B cell (primary cell): Measurements from ENCODE around the gene PRKRIP1. TPM values are rescaled to one million over a fixed set of nuclear protein-coding genes. Genes with fewer than 3 reads are reported as not detected.

Experiments used
- ATAC-seq: fragments of 200-7000 bp; cut with Tn5 transposase; one replicate; pipeline ENCODE4 v1.10.0; 2021; ENCODE audit warnings: low read depth, mild to moderate bottlenecking, moderate number of reproducible peaks, moderate library complexity
- CTCF ChIA-PET: fragments of 350-600 bp; sonication (Branson Sonifier 250); formaldehyde crosslinking; loops from one replicate; lab custom pipeline; 2021; ENCODE audit warnings: antibody characterized with exemption, inconsistent platforms; lab: Charles Lee
- POLR2A ChIA-PET: fragments of 350-600 bp; sonication (Branson Sonifier 250); formaldehyde crosslinking; loops from one replicate; lab custom pipeline; 2021; ENCODE audit warnings: antibody characterized with exemption; lab: Charles Lee
- DNase-seq: peaks from one replicate; pipeline ENCODE4 v3.0.0; 2013
- H2AFZ ChIP-seq: 2 replicates; pipeline ENCODE4 v1.6.1; 2012; ENCODE audit warnings: mild to moderate bottlenecking, low read depth, low read length; ENCODE audit not compliant: insufficient read depth, poor library complexity, severe bottlenecking
- H3K27ac ChIP-seq, 2 donors: 1 replicate in 1 of 2; 2 replicates in 1 of 2; pipeline ENCODE4 v1.5.1; 2012 to 2013; ENCODE audit warnings: low read length in 2 of 2, mild to moderate bottlenecking in 2 of 2, moderate library complexity in 1 of 2
- H3K27me3 ChIP-seq, 4 experiments: fragments of 200-600 bp in 1 of 4; sonication (generic) in 1 of 4; replicated peaks in 1 of 4; 1 replicate in 2 of 4; 2 replicates in 2 of 4; pipeline versions ENCODE4 v1.6.1 to v1.7.0; 2013 to 2016; ENCODE audit warnings: low read length in 3 of 4, mild to moderate bottlenecking in 2 of 4, mixed read lengths in 1 of 4, moderate library complexity in 1 of 4; ENCODE audit not compliant: insufficient read depth in 4 of 4, control insufficient read depth in 3 of 4; ENCODE audit errors: control extremely low read depth in 1 of 4
- H3K36me3 ChIP-seq, 2 experiments: replicated peaks in 1 of 2; 1 replicate in 1 of 2; 2 replicates in 1 of 2; pipeline versions ENCODE4 v1.6.1 to v1.7.1; 2013; ENCODE audit warnings: low read length in 1 of 2; ENCODE audit not compliant: insufficient read depth in 2 of 2, control insufficient read depth in 1 of 2; ENCODE audit errors: control extremely low read depth in 1 of 2, extremely low read depth in 1 of 2
- H3K4me1 ChIP-seq, 2 donors: fragments of 200-600 bp in 1 of 2; sonication (generic) in 1 of 2; 1 replicate in 1 of 2; 2 replicates in 1 of 2; pipeline versions ENCODE4 v1.5.1 to v1.6.1; 2013 to 2017; ENCODE audit warnings: low read length in 2 of 2; ENCODE audit not compliant: control insufficient read depth in 2 of 2, insufficient read depth in 2 of 2
- H3K4me2 ChIP-seq: replicated peaks from 2 replicates; pipeline ENCODE3; 2012; ENCODE audit warnings: mild to moderate bottlenecking, low read depth, low read length; ENCODE audit not compliant: poor library complexity, severe bottlenecking
- H3K4me3 ChIP-seq, 5 experiments: fragments of 200-600 bp in 1 of 5; sonication (generic) in 1 of 5; 1 replicate in 3 of 5; 2 replicates in 2 of 5; pipeline versions ENCODE4 v1.5.1 to v1.7.0; 2011 to 2016; ENCODE audit warnings: low read length in 4 of 5, mild to moderate bottlenecking in 4 of 5, low read depth in 2 of 5, control low read depth in 1 of 5, moderate library complexity in 1 of 5; ENCODE audit not compliant: insufficient read depth in 1 of 5; ENCODE audit errors: control extremely low read depth in 1 of 5, extremely low read depth in 1 of 5
- H3K79me2 ChIP-seq: fragments of 200-600 bp; sonication (generic); one replicate; pipeline ENCODE4 v1.6.0; 2016; ENCODE audit warnings: low read length; ENCODE audit not compliant: control insufficient read depth, insufficient read depth
- H3K9ac ChIP-seq: fragments of 200-600 bp; sonication (generic); 2 replicates; pipeline ENCODE4 v1.6.1; 2017; ENCODE audit warnings: mild to moderate bottlenecking, low read length, moderate library complexity
- H3K9me3 ChIP-seq, 3 donors: one replicate each; pipeline versions ENCODE4 v1.6.1 to v1.7.1; 2013; ENCODE audit warnings: low read length in 2 of 3; ENCODE audit not compliant: control insufficient read depth in 2 of 3, insufficient read depth in 1 of 3; ENCODE audit errors: control extremely low read depth in 1 of 3
- H4K20me1 ChIP-seq: 2 replicates; pipeline ENCODE4 v1.6.0; 2012; ENCODE audit warnings: mild to moderate bottlenecking, low read length; ENCODE audit not compliant: insufficient read depth, control insufficient read depth, poor library complexity, severe bottlenecking
- H3K27ac Mint-ChIP-seq: one replicate; pipeline ENCODE4 v1.8.0; 2021; ENCODE audit warnings: mixed read lengths
- H3K27me3 Mint-ChIP-seq: one replicate; pipeline ENCODE4 v1.8.0; 2021; ENCODE audit warnings: mixed read lengths
- H3K4me1 Mint-ChIP-seq: one replicate; pipeline ENCODE4 v1.8.0; 2021; ENCODE audit warnings: mixed read lengths
- H3K4me3 Mint-ChIP-seq: one replicate; pipeline ENCODE4 v1.8.0; 2021; ENCODE audit warnings: mixed read lengths
- H3K9me3 Mint-ChIP-seq: one replicate; pipeline ENCODE4 v1.8.0; 2022; ENCODE audit warnings: mixed read lengths; ENCODE audit not compliant: insufficient read depth
- EZH2 ChIP-seq: IDR thresholded peaks from 2 replicates; pipeline ENCODE4 v1.6.1; 2012; ENCODE audit warnings: borderline replicate concordance, low read depth, mild to moderate bottlenecking, moderate library complexity, low read length; ENCODE audit not compliant: insufficient read depth, poor library complexity, severe bottlenecking
- WGBS: methylation state at CpG from one replicate; pipeline ENCODE4 v1.1.5; 2013; ENCODE audit warnings: missing lambda C conversion rate; ENCODE audit not compliant: insufficient coverage; 5-methylcytosine and 5-hydroxymethylcytosine counted together
- intact Hi-C: fragments of 100-400 bp; cut with micrococcal nuclease; formaldehyde crosslinking; loops from one replicate; pipeline ENCODE4 v1.10.0; 2022
- polyA plus RNA-seq: library from polyadenylated mRNA; depleted of rRNA; stranded (reverse); fragments of >200 nt; gene quantifications from 2 replicates; pipeline ENCODE4 v1.2.3, GENCODE V29; 2012
- total RNA-seq, 2 donors: library from RNA; stranded (reverse); fragments of 120-200 nt in 1 of 2; gene quantifications; 1 replicate in 1 of 2; 2 replicates in 1 of 2; pipeline versions ENCODE4 v1.2.3 to v1.2.4, GENCODE V29; 2013 to 2022
- TF ChIP-seq, protein P1 (sequence below): fragments of 200-600 bp; IDR thresholded peaks from one replicate; pipeline ENCODE4 v1.8.0; 2022; ENCODE audit warnings: antibody characterized with exemption, mild to moderate bottlenecking

PRKRIP1 gene
- total and polyA plus RNA-seq, 2 donors (not counting 1 experiment from before 2014, with no cell fraction given), result 57.1 to 59.1 TPM

DNA sequence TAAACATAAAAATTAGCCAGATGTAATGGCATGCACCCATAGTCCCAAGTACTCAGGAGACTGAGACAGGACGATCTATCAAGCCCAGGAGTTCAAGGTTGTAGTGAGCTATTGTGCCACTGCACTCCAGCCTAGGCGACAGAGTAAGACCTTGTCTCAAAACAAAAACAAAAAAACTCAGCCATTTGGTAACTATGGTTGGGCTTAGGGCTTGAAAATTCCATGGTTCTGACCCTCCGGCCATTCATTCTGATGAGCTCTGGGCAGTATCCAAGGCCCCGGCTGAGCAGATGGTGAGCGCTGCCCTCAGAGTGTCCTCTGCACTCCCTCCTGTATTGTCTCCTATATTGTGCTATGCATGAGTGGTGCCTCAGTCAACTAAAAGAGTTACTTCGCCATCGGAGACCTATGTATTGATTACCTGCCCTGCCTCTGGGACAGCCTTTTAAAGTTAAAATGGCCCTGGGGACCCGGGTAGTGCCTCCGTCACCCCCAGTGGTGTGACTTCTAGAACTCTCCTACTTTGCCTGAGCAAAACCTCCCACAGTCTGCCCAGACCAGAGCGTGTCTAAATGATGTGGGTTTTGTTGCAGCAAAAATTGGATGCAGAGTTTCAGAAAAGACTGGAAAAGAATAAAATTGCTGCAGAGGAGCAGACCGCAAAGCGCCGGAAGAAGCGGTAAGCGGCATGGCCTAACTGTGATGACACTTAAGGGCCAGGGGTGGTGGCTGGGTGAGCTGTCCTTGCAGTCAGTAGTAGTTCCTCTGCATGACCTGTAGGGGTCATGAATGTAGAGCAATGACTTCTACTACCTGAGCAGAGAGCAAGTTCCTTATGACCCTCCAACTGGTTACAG is 8.1 kb downstream of the PRKRIP1 start:
- Histone ChIP-seq H3K4me3 (no peak overlapping the region), H4K20me1 (peaks cover 12% of the 10 kb centered on the region), H2AFZ (no peak overlapping the region), H3K79me2 (peaks cover 27% of the 10 kb centered on the region), H3K4me1 (peaks cover 20 to 28% of the 10 kb centered on the region in 2 donors), H3K36me3 (peaks cover 8 to 80% of the 10 kb centered on the region in 2 experiments), H3K27me3 (no peaks in the 10 kb centered on the region), H3K9me3 (no peaks in the 10 kb centered on the region), H3K27ac (no peak overlapping the region), H3K9ac (no peak overlapping the region), H3K4me2 (no peak overlapping the region)
- CTCF ChIA-PET, result interaction anchor here (0.7 to 23.0 kb wide), 14 partner anchors 8 to 125 kb away, joined by 3 to 1182 read pairs (median 5); partner anchors contain the start of genes ALKBH4, LRWD1, ORAI2 and PRKRIP1
- 73% methylated on average over 10 of the region's 15 CpGs for WGBS
- Mint-ChIP-seq H3K4me1 (peaks cover 36% of the 10 kb centered on the region), H3K27ac (no peak overlapping the region), H3K4me3 (no peak overlapping the region), H3K9me3 (no peaks in the 10 kb centered on the region), H3K27me3 (no peaks in the 10 kb centered on the region)
- TF ChIP-seq EZH2, result no peak
- TF ChIP-seq, protein P1, sequence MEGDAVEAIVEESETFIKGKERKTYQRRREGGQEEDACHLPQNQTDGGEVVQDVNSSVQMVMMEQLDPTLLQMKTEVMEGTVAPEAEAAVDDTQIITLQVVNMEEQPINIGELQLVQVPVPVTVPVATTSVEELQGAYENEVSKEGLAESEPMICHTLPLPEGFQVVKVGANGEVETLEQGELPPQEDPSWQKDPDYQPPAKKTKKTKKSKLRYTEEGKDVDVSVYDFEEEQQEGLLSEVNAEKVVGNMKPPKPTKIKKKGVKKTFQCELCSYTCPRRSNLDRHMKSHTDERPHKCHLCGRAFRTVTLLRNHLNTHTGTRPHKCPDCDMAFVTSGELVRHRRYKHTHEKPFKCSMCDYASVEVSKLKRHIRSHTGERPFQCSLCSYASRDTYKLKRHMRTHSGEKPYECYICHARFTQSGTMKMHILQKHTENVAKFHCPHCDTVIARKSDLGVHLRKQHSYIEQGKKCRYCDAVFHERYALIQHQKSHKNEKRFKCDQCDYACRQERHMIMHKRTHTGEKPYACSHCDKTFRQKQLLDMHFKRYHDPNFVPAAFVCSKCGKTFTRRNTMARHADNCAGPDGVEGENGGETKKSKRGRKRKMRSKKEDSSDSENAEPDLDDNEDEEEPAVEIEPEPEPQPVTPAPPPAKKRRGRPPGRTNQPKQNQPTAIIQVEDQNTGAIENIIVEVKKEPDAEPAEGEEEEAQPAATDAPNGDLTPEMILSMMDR, result peak; percentile 87
- peak; percentile 81 for DNase-seq
- POLR2A ChIA-PET, result interaction anchor here (0.6 to 7.5 kb wide), 12 partner anchors 8 to 61 kb away, joined by 3 to 69 read pairs (median 6); partner anchors contain the start of genes ALKBH4, LRWD1, ORAI2 and PRKRIP1
- peak; percentile 86 for ATAC-seq
- intact Hi-C loops, result loop anchor here (1.0 kb wide), 2 partner anchors 37 to 46 kb away; no protein-coding TSS in a partner anchor
